Measurements from ENCODE around the gene IL2.

DNA sequence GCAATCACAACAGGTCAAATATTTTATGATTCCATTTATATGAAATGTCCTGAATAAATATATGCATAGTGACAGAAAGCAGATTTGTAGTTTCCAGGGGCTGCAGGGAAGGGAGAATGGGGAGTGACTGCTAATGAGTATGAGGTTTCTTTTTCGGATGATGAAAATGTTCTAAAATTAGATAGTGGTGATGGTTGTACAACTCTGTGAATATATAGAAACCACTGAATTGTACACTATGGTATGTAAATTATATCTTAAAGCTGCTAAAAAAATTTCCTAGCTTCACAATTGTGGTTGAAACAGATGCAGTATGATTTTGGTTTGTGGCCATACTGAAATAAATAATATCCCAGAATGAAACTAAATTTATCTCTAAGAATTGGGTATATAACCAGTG, 12.9 kb upstream of the IL2 start:
- TF ChIP-seq, protein P1, sequence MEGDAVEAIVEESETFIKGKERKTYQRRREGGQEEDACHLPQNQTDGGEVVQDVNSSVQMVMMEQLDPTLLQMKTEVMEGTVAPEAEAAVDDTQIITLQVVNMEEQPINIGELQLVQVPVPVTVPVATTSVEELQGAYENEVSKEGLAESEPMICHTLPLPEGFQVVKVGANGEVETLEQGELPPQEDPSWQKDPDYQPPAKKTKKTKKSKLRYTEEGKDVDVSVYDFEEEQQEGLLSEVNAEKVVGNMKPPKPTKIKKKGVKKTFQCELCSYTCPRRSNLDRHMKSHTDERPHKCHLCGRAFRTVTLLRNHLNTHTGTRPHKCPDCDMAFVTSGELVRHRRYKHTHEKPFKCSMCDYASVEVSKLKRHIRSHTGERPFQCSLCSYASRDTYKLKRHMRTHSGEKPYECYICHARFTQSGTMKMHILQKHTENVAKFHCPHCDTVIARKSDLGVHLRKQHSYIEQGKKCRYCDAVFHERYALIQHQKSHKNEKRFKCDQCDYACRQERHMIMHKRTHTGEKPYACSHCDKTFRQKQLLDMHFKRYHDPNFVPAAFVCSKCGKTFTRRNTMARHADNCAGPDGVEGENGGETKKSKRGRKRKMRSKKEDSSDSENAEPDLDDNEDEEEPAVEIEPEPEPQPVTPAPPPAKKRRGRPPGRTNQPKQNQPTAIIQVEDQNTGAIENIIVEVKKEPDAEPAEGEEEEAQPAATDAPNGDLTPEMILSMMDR (IDR thresholded peaks at IDR 0.05; ENCODE audit: low read depth, low read length): no peak
- TF ChIP-seq EZH2phosphoT487 (IDR thresholded peaks at IDR 0.05; ENCODE audit: low read depth): no peak

All from OCI-LY3 (cell line).